NOMO-1 treated with DMSO at 0.1 percent for 48 hours (cell line): Measurements from ENCODE around the gene KLHL11.

Experiments used
- DNase-seq: peaks from one replicate; lab custom pipeline; 2025; ENCODE audit not compliant: unreplicated experiment; lab: John Stamatoyannopoulos, UW

The KLHL11 gene, protein sequence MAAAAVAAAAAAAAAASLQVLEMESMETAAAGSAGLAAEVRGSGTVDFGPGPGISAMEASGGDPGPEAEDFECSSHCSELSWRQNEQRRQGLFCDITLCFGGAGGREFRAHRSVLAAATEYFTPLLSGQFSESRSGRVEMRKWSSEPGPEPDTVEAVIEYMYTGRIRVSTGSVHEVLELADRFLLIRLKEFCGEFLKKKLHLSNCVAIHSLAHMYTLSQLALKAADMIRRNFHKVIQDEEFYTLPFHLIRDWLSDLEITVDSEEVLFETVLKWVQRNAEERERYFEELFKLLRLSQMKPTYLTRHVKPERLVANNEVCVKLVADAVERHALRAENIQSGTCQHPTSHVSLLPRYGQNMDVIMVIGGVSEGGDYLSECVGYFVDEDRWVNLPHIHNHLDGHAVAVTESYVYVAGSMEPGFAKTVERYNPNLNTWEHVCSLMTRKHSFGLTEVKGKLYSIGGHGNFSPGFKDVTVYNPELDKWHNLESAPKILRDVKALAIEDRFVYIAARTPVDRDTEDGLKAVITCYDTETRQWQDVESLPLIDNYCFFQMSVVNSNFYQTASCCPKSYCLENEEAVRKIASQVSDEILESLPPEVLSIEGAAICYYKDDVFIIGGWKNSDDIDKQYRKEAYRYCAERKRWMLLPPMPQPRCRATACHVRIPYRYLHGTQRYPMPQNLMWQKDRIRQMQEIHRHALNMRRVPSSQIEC

DNA sequence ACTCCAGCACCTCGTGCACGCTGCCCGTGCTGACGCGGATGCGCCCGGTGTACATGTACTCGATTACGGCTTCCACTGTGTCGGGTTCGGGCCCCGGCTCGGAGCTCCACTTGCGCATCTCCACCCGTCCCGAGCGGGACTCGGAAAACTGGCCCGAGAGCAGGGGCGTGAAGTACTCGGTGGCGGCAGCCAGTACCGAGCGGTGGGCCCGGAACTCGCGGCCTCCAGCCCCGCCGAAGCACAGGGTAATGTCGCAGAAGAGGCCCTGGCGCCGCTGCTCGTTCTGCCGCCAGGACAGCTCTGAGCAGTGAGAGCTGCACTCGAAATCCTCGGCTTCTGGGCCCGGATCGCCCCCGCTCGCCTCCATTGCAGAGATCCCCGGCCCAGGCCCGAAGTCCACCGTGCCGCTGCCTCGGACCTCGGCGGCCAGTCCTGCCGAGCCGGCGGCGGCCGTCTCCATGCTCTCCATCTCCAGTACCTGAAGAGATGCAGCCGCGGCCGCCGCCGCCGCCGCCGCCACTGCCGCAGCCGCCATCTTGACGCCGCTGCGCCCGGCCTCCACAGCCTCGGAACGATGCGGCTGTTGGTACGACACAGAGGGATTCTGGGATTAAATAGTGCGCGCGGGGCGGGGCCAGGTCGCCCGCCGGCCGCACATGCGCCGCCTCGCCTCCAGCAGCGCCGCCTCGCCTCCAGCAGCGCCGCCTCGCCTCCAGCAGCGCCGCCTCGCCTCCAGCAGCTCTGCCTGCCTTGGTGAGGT is at the start of gene KLHL11:
Gene KLHL11, minus strand, starts transcription at position 588 of the 760 bp plus-strand sequence. Its CDS starts 53 bp downstream, at position 535.
- peak; percentile 85 for DNase-seq

DNA sequence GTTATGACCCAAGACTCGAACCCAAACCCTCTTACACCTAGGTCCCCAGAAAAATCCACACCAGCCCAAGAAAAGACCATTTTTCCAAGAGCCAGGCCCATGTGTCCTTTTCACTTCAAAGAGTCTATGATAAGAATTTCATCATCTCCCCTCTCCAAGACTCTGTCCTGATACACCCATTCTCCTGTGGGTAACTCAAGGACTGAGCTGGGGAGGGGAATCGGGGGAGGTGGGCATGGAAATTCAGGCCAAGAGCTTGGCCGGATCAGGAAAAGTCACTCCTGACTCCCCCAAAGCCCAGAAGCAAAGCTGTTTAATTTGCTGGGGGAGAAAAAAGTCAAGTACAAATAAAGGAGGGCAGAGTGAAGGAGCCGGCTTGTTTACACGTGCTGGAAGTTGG is 49.8 kb upstream of the KLHL11 start:
- DNase-seq = no peak

DNA sequence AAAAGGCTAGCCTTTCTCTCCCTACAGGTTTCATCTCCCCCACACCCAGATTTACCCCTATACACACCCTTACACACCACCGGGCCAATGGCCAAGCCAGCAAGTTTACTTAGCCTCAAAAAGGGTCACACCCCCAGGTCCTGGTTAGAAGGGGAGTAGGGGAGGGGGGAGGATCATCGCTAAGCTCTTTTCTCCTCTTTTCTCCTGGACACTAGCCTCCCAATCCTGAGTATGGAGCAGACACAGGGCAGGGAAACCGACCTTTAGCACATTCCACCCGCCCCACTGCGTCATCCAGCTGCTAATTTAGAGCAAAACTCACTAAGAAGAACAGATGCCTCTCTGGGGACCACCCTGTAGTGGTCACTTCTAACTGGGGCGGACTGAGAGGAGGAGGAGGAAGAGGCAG is 49.1 kb upstream of the KLHL11 start:
- DNase-seq = no peak

DNA sequence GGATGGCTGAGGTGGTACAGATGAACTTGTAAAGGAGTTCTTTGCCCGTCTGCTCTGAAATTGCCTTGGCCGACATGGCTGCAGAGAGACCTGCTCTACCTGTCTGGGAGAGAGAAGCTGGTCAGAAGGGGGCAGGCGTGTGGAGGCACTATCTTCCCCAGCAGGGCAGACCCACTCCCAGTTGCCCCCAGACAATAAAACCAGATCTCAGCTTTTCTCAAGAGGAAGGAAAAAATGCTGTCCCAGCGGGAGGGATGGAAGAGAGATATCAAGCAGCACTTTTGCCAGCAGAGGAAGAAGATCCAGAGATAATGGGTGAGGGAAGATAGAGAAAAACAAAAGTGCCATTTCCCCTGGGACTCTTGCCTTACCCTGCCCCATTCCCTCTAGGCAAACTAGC is 48.6 kb upstream of the KLHL11 start:
- no peak for DNase-seq

DNA sequence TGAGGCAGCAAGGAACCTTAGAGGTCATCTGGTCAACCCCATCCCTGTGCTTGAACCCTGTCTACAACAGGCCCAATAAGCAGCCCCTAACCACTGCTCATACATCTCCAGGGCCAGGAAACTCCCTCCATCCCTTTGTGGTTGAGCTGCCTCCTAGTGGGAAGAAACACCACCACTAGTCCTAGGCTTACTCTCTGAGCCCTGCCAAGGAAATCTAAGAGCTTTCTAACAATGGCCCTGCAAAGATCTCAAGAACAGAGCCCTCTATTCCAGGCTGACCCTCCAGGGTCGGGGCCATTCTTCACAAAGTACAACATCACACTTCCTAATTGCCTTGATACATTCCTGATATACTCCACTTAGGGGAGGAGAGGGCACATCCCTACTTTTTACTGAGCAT is 47.7 kb upstream of the KLHL11 start:
- no peak for DNase-seq

DNA sequence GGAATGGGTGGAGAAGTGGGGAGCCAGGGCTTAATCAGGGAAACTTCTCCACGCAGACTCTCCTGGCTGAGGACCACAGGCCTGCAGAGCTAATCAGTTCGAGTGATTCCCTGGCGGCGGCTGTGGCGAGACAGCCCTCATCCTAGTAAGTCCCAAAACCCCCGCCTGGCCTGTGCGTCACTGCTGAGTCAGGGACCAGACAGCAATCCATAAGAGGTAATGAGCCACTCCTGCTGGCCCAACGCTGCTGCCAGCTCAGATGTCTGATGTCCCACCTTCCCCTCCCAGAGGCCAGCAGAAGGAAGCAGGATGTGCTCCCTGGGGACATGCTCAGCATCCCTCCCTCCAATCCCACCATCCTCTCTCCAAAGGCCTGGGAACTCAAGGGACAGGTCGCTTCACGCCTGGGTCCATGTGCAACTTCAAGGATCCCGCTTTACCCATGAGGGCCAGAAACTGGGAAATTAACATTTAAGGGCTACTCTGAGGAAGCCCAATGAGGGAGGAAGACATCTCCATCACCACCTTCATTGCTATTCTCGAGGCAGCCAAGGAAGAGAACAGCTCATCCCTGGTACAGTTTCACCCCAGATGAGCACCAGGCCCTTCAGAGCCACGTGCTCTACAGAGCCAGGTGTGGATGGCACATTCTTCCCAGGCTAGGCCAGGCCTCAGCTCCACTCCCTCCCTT is 45.6 kb upstream of the KLHL11 start:
- no peak for DNase-seq

- DNase-seq = no peak
Observed at GRCh38 chr17:41909088-41909487, 43.9 kb upstream of the KLHL11 start.

DNA sequence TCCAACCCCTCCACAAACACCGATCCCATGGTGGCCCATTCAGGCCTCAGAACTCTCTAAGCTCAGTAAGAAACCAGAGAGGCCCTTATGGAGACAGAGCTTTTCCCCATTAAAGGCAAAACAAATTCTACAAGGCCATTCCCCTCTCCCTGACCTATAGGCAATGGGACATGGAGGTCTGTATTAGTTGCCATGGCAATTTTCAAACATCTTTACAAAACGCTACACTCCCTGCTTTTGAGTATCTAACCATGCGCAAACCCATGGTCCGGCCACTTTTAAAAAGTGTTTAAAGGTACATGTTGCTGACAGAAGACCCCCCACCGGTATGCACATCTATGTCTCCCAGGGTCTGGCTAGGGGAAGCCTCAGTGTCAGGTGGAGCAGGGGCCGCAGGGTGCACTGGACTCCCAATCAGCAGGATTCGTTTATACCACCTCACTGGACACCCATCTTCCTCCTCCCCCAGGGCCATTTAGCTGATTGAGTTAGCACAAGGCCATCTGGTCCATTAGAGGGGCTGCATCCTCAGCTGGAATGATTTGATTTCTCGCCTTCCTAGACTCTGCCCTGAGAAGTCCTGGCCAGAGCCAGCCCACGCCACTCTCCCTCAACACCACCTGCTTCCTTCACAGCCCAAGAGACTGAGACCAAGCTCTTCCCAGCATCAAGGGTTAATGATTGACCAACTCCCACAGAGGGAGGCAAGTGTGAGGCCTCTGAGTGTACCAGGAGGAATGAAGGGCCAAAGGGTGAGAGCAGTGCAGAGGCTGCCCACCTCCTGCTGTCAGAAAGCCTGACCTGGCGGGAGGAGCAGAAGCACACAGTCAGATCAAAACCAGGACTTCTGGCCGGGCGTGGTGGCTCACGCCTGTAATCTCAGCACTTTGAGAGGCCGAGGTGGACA is 42.7 kb upstream of the KLHL11 start:
- DNase-seq = no peak

GRCh38 chr17:41907185-41907556 is 41.9 kb upstream of the KLHL11 start:
- DNase-seq = no peak

GRCh38 chr17:41906465-41907184 is 41.4 kb upstream of the KLHL11 start:
- DNase-seq = no peak

DNA sequence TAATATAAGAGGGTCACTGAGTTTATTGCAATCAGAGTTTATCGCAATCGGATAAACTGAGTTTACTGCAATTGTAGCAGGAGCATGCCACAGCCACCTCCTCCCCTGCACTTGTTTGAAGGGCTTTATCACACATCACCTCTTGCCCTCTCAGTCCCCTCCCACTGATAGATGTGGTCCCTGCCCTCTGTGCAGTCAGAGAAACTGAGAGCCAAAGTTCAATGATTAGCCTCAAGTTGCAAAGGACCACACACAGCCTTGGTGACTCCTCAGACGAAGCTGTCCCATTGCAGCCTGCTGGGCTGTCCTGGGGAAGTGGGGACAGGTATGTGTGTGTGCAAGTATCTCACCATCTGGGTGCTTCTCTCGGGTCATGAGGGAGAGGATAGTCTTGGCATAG is 39.9 kb upstream of the KLHL11 start:
- DNase-seq = no peak

DNA sequence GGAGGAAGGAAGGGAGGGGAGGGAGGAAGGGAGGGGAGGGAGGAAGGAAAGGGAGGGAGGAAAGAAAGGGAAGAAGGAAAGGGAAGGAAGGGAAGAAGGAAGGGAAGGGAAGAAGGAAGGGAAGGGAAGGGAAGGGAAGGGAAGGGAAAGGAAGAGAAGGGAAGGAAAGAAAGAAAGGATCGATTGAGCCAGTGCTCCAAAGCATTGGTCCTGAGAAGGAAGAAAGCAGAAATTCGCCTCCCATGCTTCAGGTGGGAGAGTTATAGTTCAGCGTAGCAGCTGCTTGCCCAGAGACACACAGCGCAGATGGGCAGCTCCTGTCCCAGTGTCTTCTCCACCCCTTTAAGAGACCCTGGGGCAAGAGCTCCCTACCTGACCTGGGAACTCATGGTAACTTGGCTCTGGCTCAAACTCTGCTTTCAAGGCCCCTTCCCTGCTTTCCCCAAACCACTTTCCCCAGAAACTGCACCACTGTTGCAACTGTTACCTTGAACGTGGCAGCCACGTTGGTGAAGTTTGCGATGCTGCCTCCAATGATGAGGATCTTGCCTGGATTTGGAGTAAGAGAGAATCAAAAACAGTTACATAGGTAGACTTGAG is 39.1 kb upstream of the KLHL11 start:
- DNase-seq = no peak

DNA sequence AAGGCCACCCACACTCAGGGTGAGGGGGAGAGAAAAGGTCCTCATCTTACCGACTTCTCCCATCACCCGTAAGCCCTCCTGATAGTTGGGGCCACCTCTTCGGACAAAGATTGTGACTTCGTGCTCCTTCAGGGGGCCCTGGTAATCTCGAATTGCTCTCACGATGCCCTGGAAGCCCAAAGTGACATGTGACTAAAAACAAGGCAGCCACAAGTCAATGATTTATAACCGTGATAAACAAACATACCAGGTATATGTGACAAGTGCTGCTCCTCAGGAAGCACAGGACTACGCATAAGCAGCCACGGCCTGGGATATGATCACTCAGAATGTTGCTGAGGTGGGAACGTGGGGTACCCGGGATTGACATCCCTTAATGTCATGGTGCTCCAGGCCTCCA is 36.4 kb upstream of the KLHL11 start:
- no peak for DNase-seq

DNA sequence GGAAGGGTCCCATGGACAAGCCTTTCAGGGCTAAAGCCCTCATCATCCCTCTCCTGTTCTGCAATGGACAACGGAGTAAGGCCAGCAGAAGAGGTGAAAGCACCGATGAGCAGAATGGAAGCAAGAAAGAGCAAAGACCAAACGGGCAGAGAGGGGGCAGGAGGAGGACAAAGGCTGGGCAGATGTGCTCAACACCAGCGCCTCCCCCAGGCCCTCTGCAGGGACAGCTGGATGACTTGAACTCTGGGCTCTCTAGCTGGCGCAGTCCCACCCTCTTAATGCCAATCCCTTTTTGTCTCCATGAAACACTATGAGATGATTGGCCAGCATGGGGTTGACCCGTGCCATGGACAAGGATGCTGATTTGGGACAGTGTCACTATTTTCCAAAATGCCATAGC is 31.5 kb upstream of the KLHL11 start:
- no peak for DNase-seq

DNA sequence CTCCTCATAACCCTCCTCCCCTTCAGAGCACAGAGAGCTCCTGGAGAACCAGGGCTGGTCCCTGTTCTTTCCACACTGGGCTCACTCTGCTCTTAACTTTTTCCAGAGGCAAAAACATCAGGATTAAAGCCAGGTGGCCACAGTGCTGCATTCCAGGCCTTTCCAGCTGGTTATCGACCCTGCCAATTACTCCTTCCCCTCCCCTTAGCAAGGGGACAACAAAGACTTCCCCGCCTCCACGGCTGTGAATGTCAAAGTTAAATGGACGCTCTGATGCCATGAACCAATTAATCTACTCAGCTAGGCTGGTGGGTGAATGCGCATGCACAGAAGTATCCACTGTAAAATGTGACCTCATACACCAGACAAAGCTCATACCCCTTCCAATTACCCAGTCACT is 30.4 kb upstream of the KLHL11 start:
- no peak for DNase-seq

DNA sequence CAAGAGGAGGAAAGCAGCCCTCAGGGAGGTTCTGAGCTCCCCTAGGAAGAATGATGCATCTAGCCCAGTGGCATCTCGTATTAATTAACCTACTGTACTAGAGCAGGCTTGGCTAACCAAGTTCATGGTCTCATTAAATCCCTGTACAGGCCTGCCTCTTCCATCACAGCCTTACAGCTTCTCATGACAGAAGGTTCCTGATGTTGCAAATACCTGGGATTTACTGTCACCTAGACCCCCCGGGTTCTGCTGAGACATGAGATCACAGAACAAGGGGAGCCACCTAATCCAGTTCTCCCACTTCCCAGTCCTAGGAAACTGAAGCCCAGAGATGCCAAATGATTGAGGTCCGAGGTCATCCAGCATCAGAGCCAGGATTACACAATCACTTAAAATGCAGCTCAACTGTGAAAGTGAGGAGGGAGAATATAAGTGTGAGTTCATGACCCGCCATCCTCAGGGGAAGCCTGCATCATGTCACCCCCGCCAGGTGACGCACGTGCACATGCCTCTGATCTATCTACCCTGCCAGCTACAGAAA is 29.6 kb upstream of the KLHL11 start:
- no peak for DNase-seq

DNA sequence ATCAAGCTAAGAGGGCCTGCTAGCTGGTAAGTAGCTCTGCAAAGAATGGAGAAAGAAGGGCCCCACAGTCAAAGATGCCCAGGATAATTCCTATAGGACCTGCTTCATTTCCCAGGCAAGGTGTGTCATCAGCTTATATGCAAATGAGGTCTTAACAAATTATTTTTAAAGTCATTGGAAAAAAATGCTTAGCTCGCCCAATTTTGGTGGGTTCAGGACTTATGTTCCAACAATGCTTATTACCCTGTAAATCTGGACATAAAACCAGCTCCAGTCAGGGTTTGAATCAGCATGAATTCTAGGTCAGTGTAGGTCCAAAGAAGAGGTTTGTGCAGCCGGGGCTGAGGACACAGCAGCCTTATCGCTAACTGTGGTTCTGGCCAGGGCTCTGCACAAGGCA is 28.2 kb upstream of the KLHL11 start:
- no peak for DNase-seq

DNA sequence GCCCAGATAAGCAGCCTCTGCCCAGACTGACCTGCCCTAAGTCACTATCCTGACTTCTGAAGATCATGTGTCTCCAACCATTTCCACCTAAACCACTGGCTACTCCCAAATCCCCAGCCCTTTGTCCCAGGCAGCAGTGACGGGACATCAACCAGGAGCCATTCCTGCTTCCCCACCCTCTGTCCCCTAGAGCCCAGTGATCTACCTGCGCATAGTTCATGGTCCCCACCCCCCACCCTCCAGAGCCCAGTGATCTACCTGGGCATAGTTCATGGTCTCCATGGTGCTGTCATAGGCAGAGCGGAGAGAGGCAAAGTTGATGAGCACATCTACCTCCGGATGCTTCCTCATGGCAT is 26.8 kb upstream of the KLHL11 start:
- no peak for DNase-seq
